GM20000 (cell line): Measurements from ENCODE around the gene SPG7.
A peak's percentile ranks its signal among the peaks of the same experiment; 100 is the strongest.

Experiments
- DNase-seq: peaks from one replicate; pipeline ENCODE4 v3.0.0; 2012; ENCODE audit warnings: low spot score
- CTCF ChIP-seq: IDR thresholded peaks from 2 replicates; pipeline ENCODE4 v1.5.1; 2012; ENCODE audit warnings: mild to moderate bottlenecking, control low read depth; ENCODE audit errors: extremely low read depth, missing control alignments

The SPG7 gene

GRCh38 chr16:89495121-89495520 lies 13.1 kb upstream of the SPG7 start:
- no peak for DNase-seq
- TF ChIP-seq CTCF, result no peak

DNA sequence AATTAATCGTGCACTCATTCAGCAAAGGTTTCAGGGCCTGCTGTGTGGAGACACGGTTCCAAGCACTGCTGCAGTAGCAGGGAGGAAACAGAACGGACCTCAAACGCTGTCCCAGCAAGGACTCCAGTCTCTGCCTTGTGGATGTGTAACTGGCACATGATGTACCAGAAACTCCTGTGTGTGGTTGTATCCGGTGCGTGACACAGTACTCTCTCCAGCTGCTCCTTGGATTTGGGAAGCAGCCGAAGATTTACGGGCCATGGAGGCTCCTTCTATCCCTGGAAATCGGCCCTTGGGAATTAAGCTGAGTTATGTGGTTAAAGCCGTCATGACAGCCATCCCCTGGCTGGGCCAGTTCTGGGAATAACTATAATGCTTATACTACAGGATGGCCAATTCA lies 9.4 kb upstream of the SPG7 start:
- DNase-seq, result no peak
- TF ChIP-seq CTCF, result no peak

- TF ChIP-seq CTCF, result no peak
- no peak for DNase-seq
These were observed 8.4 kb upstream of the SPG7 start for GRCh38 chr16:89499767-89500166.

DNA sequence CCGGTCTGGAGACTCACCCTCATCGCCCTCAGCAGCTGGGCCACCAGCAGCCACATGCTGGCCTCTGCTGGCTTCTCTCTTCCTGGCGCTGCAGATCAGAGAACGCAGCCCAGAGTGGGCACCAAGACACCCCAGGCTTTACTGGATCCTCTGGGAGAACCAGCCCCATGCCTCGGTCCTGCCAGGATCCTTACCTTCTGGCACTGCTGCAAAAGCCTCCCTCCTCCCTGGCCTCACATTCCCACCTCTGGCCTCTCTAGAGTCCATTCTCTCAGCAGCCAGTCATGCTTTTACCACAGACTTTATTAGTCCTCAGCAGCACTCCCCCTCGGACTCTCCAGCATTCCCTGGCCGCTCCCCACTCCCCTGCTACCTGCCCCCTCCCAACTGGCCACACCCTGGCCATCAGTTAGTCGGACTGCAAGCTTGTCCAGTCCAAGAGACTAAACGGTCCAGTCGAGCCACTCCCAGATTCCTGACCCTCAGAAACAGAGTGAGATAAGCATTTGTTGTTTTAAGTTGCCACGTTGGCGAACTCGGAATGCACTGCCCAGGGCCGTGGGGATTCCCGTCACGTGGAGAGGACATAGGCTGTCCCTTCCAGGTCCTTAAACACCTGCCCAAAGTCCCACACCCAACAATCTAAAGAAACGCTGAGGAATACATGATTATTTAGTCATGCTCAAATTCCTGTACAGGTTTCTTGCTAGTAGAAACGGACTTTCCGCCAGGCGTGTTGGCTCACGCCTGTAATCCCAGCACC lies 5.9 kb upstream of the SPG7 start:
- no peak for TF ChIP-seq CTCF
- no peak for DNase-seq

DNA sequence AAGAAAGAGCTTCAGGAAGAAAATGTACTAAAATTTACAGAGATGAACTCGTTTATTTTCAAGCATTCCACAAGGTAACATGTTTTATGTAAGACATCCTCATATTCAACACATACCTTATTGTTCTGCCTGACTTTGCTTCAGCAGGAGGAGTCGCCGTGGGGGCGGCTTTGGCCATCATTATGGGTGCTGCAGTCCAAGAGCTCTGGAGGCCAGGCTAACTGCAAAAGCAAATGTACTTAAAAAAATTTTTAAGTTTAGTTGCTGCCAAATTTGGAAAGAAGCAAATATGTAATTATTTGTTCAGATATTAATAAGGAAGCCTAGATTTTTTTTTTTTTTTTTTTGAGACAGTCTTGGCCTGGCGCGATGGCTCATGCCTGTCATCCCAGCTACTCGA lies 4.1 kb upstream of the SPG7 start:
- TF ChIP-seq CTCF, result no peak
- no peak for DNase-seq

DNA sequence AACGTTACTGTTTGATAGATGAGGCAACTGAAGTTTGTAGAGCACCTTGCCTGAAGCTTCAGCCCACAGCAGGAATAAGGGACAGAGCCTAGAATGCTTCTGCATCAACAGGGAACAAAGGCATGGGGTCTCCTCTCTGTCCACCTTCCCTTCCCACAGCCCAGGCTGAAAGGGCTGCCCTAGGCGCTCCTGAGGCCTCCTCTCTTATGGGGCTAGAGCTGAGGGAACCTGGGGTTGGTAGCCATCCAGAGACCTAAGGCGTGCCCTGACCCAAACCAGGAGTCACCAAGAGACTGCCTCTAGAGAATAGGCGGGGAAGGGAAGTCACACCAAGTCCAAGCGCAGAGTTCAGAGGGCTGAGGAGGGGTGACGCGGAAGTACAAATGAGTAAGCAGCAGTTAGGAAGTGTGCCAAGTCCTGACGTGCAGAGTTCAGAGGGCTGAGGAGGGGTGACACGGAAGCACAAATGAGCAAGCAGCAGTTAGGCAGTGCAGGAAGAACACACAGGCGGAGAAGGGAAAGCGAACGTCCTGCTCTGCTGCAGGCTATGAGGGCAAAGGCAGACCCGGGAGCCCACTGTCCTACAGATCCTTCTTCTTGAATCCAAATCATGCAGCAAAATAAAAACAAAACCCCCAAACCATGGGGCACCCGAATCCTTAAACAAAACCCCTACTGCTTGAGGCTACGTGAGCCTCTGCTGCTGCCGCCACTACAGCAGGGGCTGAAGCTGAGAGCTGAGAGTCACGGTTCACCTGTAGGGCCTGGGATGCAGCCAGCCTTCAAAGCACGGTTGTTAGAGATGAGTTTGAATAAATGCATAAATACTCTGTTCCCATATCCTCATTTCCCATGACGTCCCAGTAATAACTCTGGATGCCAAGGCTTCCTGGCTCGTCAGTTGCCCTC lies 2.7 kb upstream of the SPG7 start:
- no peak for TF ChIP-seq CTCF
- DNase-seq, result peak; percentile 81

- no peak for TF ChIP-seq CTCF
- no peak for DNase-seq
These were observed 2.1 kb upstream of the SPG7 start for GRCh38 chr16:89506113-89506504.
